Measurements from ENCODE around the gene TYSND1. TPM values are rescaled to one million over a fixed set of nuclear protein-coding genes. Genes with fewer than 3 reads are reported as not detected.

The TYSND1 gene
- total RNA-seq, 1 experiment from 2014 or later, result 39.3 TPM

DNA sequence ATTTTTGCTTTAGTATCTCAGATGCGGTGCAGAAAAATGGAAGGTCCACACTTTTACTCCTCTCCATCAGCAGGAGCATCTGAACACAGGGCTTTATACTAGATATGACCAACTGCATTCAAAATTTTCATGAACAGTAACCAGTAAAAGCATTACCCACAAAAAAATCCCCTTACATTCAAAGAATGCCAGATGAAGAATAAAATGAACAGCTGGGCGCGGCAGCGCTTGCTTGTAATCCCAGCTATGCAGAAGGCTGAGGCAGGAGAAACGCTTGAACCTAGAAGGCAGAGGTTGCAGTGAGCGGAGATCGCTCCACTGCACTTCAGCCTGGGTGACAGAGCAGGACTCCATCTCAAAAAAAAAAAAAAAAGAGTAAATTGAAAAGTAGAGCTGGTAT, 20.7 kb upstream of the TYSND1 start:
- POLR2A ChIA-PET, result no interaction called here
- in situ Hi-C loops (cut with HindIII; ENCODE audit: low pct_unique_long_range_greater_than_20kb, low sequenced_read_pairs) (no loop called here), intact Hi-C loops (cut with micrococcal nuclease; ENCODE audit: unreplicated experiment) (no loop called here)
- Histone ChIP-seq H3K27ac (ENCODE audit: low read length) (no peak overlapping the region), H3K27me3 (ENCODE audit: control insufficient read depth, insufficient read depth, low read length) (no peaks in the 10 kb centered on the region), H3K36me3 (ENCODE audit: control insufficient read depth, insufficient read depth, low read length) (peaks cover 9% of the 10 kb centered on the region; the same call in 1 of the 2 replicates), H3K4me3 (ENCODE audit: low read depth in 2 of 2, low read length in 2 of 2) (no peak overlapping the region), H3K4me1 (ENCODE audit: control insufficient read depth, insufficient read depth, low read length) (peaks cover 28% of the 10 kb centered on the region), H3K9me3 (ENCODE audit: control insufficient read depth, insufficient read depth, low read depth, low read length) (no peaks in the 10 kb centered on the region)
- BruUV-seq (replicated peaks), result no TSS peak
- CTCF ChIA-PET, result no interaction called here
- ATAC-seq (no peak), DNase-seq (ENCODE audit: low read depth, low spot score) (no peak)
- TF ChIP-seq, protein P1, sequence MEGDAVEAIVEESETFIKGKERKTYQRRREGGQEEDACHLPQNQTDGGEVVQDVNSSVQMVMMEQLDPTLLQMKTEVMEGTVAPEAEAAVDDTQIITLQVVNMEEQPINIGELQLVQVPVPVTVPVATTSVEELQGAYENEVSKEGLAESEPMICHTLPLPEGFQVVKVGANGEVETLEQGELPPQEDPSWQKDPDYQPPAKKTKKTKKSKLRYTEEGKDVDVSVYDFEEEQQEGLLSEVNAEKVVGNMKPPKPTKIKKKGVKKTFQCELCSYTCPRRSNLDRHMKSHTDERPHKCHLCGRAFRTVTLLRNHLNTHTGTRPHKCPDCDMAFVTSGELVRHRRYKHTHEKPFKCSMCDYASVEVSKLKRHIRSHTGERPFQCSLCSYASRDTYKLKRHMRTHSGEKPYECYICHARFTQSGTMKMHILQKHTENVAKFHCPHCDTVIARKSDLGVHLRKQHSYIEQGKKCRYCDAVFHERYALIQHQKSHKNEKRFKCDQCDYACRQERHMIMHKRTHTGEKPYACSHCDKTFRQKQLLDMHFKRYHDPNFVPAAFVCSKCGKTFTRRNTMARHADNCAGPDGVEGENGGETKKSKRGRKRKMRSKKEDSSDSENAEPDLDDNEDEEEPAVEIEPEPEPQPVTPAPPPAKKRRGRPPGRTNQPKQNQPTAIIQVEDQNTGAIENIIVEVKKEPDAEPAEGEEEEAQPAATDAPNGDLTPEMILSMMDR (IDR thresholded peaks at IDR 0.05), result no peak
- TF ChIP-seq POLR2AphosphoS5 (IDR thresholded peaks at IDR 0.05; ENCODE audit: low read depth, low read length), result no peak
- TF ChIP-seq SIN3A (IDR thresholded peaks at IDR 0.05; ENCODE audit: borderline replicate concordance, insufficient read depth, low read depth, low read length), result no peak
- TF ChIP-seq, protein P2, sequence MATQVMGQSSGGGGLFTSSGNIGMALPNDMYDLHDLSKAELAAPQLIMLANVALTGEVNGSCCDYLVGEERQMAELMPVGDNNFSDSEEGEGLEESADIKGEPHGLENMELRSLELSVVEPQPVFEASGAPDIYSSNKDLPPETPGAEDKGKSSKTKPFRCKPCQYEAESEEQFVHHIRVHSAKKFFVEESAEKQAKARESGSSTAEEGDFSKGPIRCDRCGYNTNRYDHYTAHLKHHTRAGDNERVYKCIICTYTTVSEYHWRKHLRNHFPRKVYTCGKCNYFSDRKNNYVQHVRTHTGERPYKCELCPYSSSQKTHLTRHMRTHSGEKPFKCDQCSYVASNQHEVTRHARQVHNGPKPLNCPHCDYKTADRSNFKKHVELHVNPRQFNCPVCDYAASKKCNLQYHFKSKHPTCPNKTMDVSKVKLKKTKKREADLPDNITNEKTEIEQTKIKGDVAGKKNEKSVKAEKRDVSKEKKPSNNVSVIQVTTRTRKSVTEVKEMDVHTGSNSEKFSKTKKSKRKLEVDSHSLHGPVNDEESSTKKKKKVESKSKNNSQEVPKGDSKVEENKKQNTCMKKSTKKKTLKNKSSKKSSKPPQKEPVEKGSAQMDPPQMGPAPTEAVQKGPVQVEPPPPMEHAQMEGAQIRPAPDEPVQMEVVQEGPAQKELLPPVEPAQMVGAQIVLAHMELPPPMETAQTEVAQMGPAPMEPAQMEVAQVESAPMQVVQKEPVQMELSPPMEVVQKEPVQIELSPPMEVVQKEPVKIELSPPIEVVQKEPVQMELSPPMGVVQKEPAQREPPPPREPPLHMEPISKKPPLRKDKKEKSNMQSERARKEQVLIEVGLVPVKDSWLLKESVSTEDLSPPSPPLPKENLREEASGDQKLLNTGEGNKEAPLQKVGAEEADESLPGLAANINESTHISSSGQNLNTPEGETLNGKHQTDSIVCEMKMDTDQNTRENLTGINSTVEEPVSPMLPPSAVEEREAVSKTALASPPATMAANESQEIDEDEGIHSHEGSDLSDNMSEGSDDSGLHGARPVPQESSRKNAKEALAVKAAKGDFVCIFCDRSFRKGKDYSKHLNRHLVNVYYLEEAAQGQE (IDR thresholded peaks at IDR 0.05; ENCODE audit: insufficient read depth in 1 of 2, low read depth in 2 of 2, low read length in 1 of 2), result no peak
- no peak for TF ChIP-seq TCF7L2 (IDR thresholded peaks at IDR 0.05; ENCODE audit: low read depth, low read length)

DNA sequence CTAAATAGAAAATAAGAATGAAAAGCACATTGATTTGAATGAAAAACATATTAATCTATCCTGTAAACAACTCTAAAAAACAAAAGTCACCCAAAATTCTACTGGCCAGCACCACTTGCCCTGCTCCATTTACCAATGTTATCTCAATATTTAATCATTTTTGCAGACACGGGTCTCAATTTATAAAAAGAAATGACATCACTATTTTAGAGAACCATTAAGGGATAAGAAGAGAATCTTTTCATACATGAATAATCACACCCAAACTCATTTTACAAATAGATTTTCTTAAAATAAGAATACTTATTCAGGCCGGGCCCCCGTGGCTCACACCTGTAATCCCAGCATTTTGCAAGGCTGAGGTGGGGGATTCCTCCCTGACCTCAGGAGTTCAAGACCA, 19.9 kb upstream of the TYSND1 start:
- TF ChIP-seq, protein P2 (IDR thresholded peaks at IDR 0.05; ENCODE audit: insufficient read depth in 1 of 2, low read depth in 2 of 2, low read length in 1 of 2), result no peak
- ChIA-PET CTCF (no interaction called here), POLR2A (no interaction called here)
- H3K4me1 ChIP-seq (ENCODE audit: control insufficient read depth, insufficient read depth, low read length), result peaks cover 28% of the 10 kb centered on the region
- no TSS peak for BruUV-seq (replicated peaks)
- H3K4me3 ChIP-seq (ENCODE audit: low read depth in 2 of 2, low read length in 2 of 2), result no peak overlapping the region
- in situ Hi-C loops (cut with HindIII; ENCODE audit: low pct_unique_long_range_greater_than_20kb, low sequenced_read_pairs) (no loop called here), intact Hi-C loops (cut with micrococcal nuclease; ENCODE audit: unreplicated experiment) (no loop called here)
- no peaks in the 10 kb centered on the region for H3K27me3 ChIP-seq (ENCODE audit: control insufficient read depth, insufficient read depth, low read length)
- no peaks in the 10 kb centered on the region for H3K9me3 ChIP-seq (ENCODE audit: control insufficient read depth, insufficient read depth, low read depth, low read length)
- ATAC-seq (no peak), DNase-seq (ENCODE audit: low read depth, low spot score) (no peak)
- peaks cover 9% of the 10 kb centered on the region; the same call in 1 of the 2 replicates for H3K36me3 ChIP-seq (ENCODE audit: control insufficient read depth, insufficient read depth, low read length)
- H3K27ac ChIP-seq (ENCODE audit: low read length), result no peak overlapping the region

Measured in Panc1 (cell line).